ENCODE measurements around the gene RARB. TPM values are rescaled to one million over a fixed set of nuclear protein-coding genes. Genes with fewer than 3 reads are reported as not detected.

The RARB gene
- polyA plus RNA-seq, 1 experiment = 7.8 TPM

DNA sequence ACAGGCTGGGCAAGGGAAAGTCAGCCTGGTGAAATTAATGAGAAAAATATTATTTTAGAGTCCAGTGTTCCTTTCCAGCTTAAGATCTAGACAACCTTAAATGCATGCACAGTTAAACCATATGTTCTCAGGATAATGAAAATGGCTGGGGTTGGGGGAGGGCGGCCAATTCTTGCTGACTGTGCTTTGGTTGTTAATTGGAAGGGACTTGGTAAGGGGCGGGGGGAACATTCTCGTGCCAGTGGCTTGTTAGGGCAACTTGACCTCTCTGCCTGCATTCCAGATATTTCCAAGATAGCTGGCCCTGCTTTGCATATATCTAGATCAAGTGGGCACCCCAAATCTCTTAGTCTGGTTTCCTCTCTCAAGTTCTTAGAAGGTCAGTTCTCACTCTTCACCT is 124.2 kb downstream of the RARB start:
- POLR2A ChIA-PET = no interaction called here
- Histone ChIP-seq H3K36me3 (ENCODE audit: control insufficient read depth, insufficient read depth, low read length) (no peaks in the 10 kb centered on the region), H3K27me3 (ENCODE audit: control insufficient read depth, insufficient read depth, low read length) (no peaks in the 10 kb centered on the region), H3K4me3 (ENCODE audit: low read depth, low read length) (no peak overlapping the region)
- CTCF ChIA-PET = interaction anchor here (0.6 to 4.3 kb wide), 3 partner anchors 9 to 15 kb away, joined by 3 to 13 read pairs (median 4); no protein-coding TSS in a partner anchor
- TF ChIP-seq, protein P1, sequence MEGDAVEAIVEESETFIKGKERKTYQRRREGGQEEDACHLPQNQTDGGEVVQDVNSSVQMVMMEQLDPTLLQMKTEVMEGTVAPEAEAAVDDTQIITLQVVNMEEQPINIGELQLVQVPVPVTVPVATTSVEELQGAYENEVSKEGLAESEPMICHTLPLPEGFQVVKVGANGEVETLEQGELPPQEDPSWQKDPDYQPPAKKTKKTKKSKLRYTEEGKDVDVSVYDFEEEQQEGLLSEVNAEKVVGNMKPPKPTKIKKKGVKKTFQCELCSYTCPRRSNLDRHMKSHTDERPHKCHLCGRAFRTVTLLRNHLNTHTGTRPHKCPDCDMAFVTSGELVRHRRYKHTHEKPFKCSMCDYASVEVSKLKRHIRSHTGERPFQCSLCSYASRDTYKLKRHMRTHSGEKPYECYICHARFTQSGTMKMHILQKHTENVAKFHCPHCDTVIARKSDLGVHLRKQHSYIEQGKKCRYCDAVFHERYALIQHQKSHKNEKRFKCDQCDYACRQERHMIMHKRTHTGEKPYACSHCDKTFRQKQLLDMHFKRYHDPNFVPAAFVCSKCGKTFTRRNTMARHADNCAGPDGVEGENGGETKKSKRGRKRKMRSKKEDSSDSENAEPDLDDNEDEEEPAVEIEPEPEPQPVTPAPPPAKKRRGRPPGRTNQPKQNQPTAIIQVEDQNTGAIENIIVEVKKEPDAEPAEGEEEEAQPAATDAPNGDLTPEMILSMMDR (IDR thresholded peaks at IDR 0.05; ENCODE audit: insufficient read depth, low read depth, low read length) = no peak
- DNase-seq (ENCODE audit: low read depth) = no peak

DNA sequence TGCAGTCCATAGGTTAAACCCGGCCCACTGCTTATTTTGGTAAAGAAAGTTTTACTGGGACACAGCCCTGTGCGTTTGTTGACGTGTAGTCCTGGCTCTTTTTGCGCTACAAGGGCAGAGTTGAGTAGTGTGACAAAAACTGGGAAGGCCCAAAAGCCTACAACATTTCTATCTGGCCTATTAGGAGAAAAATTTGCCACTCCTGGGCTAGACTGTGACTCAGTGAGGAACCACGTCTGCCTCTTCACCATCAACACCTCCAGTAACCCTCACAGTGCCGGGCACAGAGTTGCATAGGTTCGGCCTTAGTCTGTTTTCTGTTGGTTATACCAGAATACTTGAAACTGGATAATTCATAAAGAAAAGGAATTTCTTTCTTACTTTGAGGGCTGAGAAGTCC is 126.3 kb downstream of the RARB start:
- CTCF ChIA-PET = interaction anchor here (1.3 kb wide), 1 partner anchor 22 kb away, joined by 4 read pairs; no protein-coding TSS in a partner anchor
- POLR2A ChIA-PET = no interaction called here

GRCh38 chr3:25555695-25556437 is 127.8 kb downstream of the RARB start:
- H3K27me3 ChIP-seq (ENCODE audit: control insufficient read depth, insufficient read depth, low read length) = no peaks in the 10 kb centered on the region
- ChIA-PET POLR2A (no interaction called here), CTCF (interaction anchor here (0.9 to 1.5 kb wide), 4 partner anchors 10 to 37 kb away, joined by 3 to 5 read pairs (median 4); no protein-coding TSS in a partner anchor)
- TF ChIP-seq, protein P1 (IDR thresholded peaks at IDR 0.05; ENCODE audit: insufficient read depth, low read depth, low read length) = no peak
- no peak overlapping the region for H3K4me3 ChIP-seq (ENCODE audit: low read depth, low read length)
- DNase-seq (ENCODE audit: low read depth) = no peak
- H3K36me3 ChIP-seq (ENCODE audit: control insufficient read depth, insufficient read depth, low read length) = no peaks in the 10 kb centered on the region

More for the DNA sequence above, 126.3 kb downstream of the RARB start:
- H3K4me3 ChIP-seq (ENCODE audit: low read depth, low read length) = no peak overlapping the region
- H3K27me3 ChIP-seq (ENCODE audit: control insufficient read depth, insufficient read depth, low read length) = no peaks in the 10 kb centered on the region
- TF ChIP-seq, protein P1 (IDR thresholded peaks at IDR 0.05; ENCODE audit: insufficient read depth, low read depth, low read length) = no peak
- no peak for DNase-seq (ENCODE audit: low read depth)
- no peaks in the 10 kb centered on the region for H3K36me3 ChIP-seq (ENCODE audit: control insufficient read depth, insufficient read depth, low read length)

- ChIA-PET CTCF (interaction anchor here (0.9 to 1.5 kb wide), 5 partner anchors 11 to 36 kb away, joined by 3 to 5 read pairs (median 4); no protein-coding TSS in a partner anchor), POLR2A (no interaction called here)
- TF ChIP-seq, protein P1 (IDR thresholded peaks at IDR 0.05; ENCODE audit: insufficient read depth, low read depth, low read length) = no peak
- no peak for DNase-seq (ENCODE audit: low read depth)
- no peaks in the 10 kb centered on the region for H3K36me3 ChIP-seq (ENCODE audit: control insufficient read depth, insufficient read depth, low read length)
- H3K4me3 ChIP-seq (ENCODE audit: low read depth, low read length) = no peak overlapping the region
- no peaks in the 10 kb centered on the region; the same call in 1 of the 2 replicates for H3K27me3 ChIP-seq (ENCODE audit: control insufficient read depth, insufficient read depth, low read length)
Measured at GRCh38 chr3:25556447-25556846, 128.4 kb downstream of the RARB start.

DNA sequence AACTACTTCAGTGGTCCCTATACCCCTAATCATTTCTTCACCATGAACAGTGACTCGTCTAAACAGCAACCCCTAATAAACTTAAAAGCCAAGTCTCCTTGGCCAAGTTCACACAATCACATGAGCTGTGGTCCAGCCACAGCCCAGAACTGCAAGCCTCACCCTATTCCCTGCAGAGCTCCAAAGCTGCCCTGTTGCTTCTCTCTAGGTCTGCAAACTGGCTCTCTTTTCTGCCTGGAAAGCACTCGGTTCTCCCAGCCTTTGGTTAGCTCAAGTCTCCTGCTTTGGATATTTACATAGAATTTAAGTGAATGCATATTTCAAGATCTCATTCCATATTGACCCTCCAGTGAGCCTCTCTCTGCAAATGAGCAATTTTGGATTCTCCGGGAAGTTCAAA is 129.6 kb downstream of the RARB start:
- CTCF ChIA-PET = interaction anchor here (0.6 to 1.3 kb wide), 3 partner anchors 10 to 39 kb away, joined by 3 read pairs; no protein-coding TSS in a partner anchor
- no peak overlapping the region for H3K4me3 ChIP-seq (ENCODE audit: low read depth, low read length)
- TF ChIP-seq, protein P1 (IDR thresholded peaks at IDR 0.05; ENCODE audit: insufficient read depth, low read depth, low read length) = no peak
- H3K36me3 ChIP-seq (ENCODE audit: control insufficient read depth, insufficient read depth, low read length) = no peaks in the 10 kb centered on the region
- no peak for DNase-seq (ENCODE audit: low read depth)
- H3K27me3 ChIP-seq (ENCODE audit: control insufficient read depth, insufficient read depth, low read length) = no peaks in the 10 kb centered on the region; the same call in 1 of the 2 replicates
- POLR2A ChIA-PET = no interaction called here
